Prostate gland (tissue), 2 donors: Measurements from ENCODE around the gene CCDC148. TPM values are rescaled to one million over a fixed set of nuclear protein-coding genes. Genes with fewer than 3 reads are reported as not detected.

Experiments
- DNase-seq: peaks from one replicate; pipeline ENCODE4 v3.0.0-alpha.2; 2019; ENCODE audit warnings: low spot score
- H3K27ac ChIP-seq, 2 donors: fragments of 200-600 bp; sonication (generic); 2 replicates each; pipeline ENCODE4 v1.5.1; 2017 to 2019
- H3K27me3 ChIP-seq: fragments of 200-600 bp; sonication (generic); replicated peaks from 2 replicates; pipeline ENCODE4 v1.5.1; 2019; ENCODE audit not compliant: insufficient read depth
- H3K36me3 ChIP-seq, 2 donors: fragments of 200-600 bp; sonication (generic); 1 replicate in 1 of 2; 2 replicates in 1 of 2; pipeline versions ENCODE4 v1.5.1 to v1.8.1; 2017 to 2019
- H3K4me1 ChIP-seq: fragments of 200-600 bp; sonication (generic); replicated peaks from 2 replicates; pipeline ENCODE4 v1.5.1; 2019
- H3K4me3 ChIP-seq, 2 donors: fragments of 200-600 bp; sonication (generic); 2 replicates each; pipeline ENCODE4 v1.5.1; 2017 to 2019
- H3K9me3 ChIP-seq: fragments of 200-600 bp; sonication (generic); 2 replicates; pipeline ENCODE4 v1.5.1; 2017
- CTCF ChIP-seq, 4 experiments: fragments of 200-600 bp in 2 of 4; fragments of 450-650 bp in 2 of 4; sonication (generic) in 2 of 4; IDR thresholded peaks; 1 replicate in 3 of 4; 2 replicates in 1 of 4; pipeline ENCODE4 v1.5.1; 2016 to 2019; ENCODE audit warnings: antibody characterized with exemption in 4 of 4, mild to moderate bottlenecking in 2 of 4, moderate library complexity in 2 of 4
- POLR2A ChIP-seq: fragments of 450-650 bp; IDR thresholded peaks from one replicate; pipeline ENCODE4 v1.6.1; 2016; ENCODE audit warnings: antibody characterized with exemption, mild to moderate bottlenecking
- POLR2AphosphoS5 ChIP-seq: sonication (generic); formaldehyde crosslinking; IDR thresholded peaks from one replicate; pipeline ENCODE4 v1.6.1; 2017; ENCODE audit warnings: antibody characterized with exemption
- WGBS: methylation state at CpG from one replicate; pipeline ENCODE4 v1.1.5; 2018; 5-methylcytosine and 5-hydroxymethylcytosine counted together
- intact Hi-C: fragments of 100-400 bp; cut with DNase I; formaldehyde crosslinking; loops from one replicate; pipeline ENCODE4 v1.14.2; 2022
- total RNA-seq, 2 donors: library from RNA; depleted of rRNA; stranded (reverse); fragments of >200 nt; gene quantifications; one replicate each; pipeline ENCODE4 v1.1.0, GENCODE V29; 2016

Gene CCDC148
- total RNA-seq, 2 donors from 2014 or later, result 1.5 to 1.6 TPM

GRCh38 chr2:158410132-158410531 lies 46.4 kb downstream of the CCDC148 start:
- no peak overlapping the region for H3K27ac ChIP-seq
- intact Hi-C loops, result no loop called here
- TF ChIP-seq POLR2A (no peak), POLR2AphosphoS5 (no peak), CTCF (IDR thresholded peaks at IDR 0.05) (no peak)
- no peaks in the 10 kb centered on the region for H3K27me3 ChIP-seq
- no peaks in the 10 kb centered on the region for H3K9me3 ChIP-seq
- no peaks in the 10 kb centered on the region for H3K36me3 ChIP-seq
- no peaks in the 10 kb centered on the region for H3K4me1 ChIP-seq
- no peak for DNase-seq
- no peak overlapping the region for H3K4me3 ChIP-seq
- 100% methylated on average over 1 of the region's 1 CpG for WGBS

GRCh38 chr2:158407031-158407430 lies 49.5 kb downstream of the CCDC148 start:
- H3K27ac ChIP-seq, result no peak overlapping the region
- intact Hi-C loops, result no loop called here
- 80% methylated on average over 3 of the region's 3 CpGs for WGBS
- H3K4me3 ChIP-seq, result no peak overlapping the region
- H3K4me1 ChIP-seq, result no peaks in the 10 kb centered on the region
- TF ChIP-seq POLR2AphosphoS5 (no peak), CTCF (IDR thresholded peaks at IDR 0.05) (no peak), POLR2A (no peak)
- no peak for DNase-seq
- no peaks in the 10 kb centered on the region for H3K9me3 ChIP-seq
- no peaks in the 10 kb centered on the region for H3K36me3 ChIP-seq
- H3K27me3 ChIP-seq, result no peaks in the 10 kb centered on the region

GRCh38 chr2:158405341-158405740 lies 51.2 kb downstream of the CCDC148 start:
- Histone ChIP-seq H3K36me3 (no peaks in the 10 kb centered on the region), H3K27ac (no peak overlapping the region), H3K27me3 (no peaks in the 10 kb centered on the region), H3K4me1 (no peaks in the 10 kb centered on the region), H3K9me3 (no peaks in the 10 kb centered on the region), H3K4me3 (no peak overlapping the region)
- intact Hi-C loops, result no loop called here
- no peak for TF ChIP-seq CTCF (IDR thresholded peaks at IDR 0.05)
- TF ChIP-seq POLR2A, result no peak
- TF ChIP-seq POLR2AphosphoS5, result no peak
- no peak for DNase-seq
- WGBS, result 92% methylated on average over 3 of the region's 3 CpGs

- H3K9me3 ChIP-seq, result no peaks in the 10 kb centered on the region
- peak overlapping the region in 1 of 2 donors; percentile 5 for H3K27ac ChIP-seq
- no peaks in the 10 kb centered on the region for H3K36me3 ChIP-seq
- 6% methylated on average over 1 of the region's 1 CpG for WGBS
- intact Hi-C loops, result no loop called here
- H3K4me1 ChIP-seq, result no peaks in the 10 kb centered on the region
- no peak overlapping the region for H3K4me3 ChIP-seq
- TF ChIP-seq CTCF (IDR thresholded peaks at IDR 0.05), result no peak
- peak; percentile 40 for TF ChIP-seq POLR2AphosphoS5
- no peak for TF ChIP-seq POLR2A
- no peak for DNase-seq
- no peaks in the 10 kb centered on the region for H3K27me3 ChIP-seq
These were observed 53.3 kb downstream of the CCDC148 start for GRCh38 chr2:158403237-158403636.

GRCh38 chr2:158402665-158403064 lies 53.9 kb downstream of the CCDC148 start:
- intact Hi-C loops, result no loop called here

More at GRCh38 chr2:158402665-158403064, 53.9 kb downstream of the CCDC148 start:
- WGBS, result 13% methylated on average over 2 of the region's 2 CpGs
- Histone ChIP-seq H3K36me3 (no peaks in the 10 kb centered on the region), H3K27me3 (no peaks in the 10 kb centered on the region), H3K9me3 (no peaks in the 10 kb centered on the region), H3K4me3 (no peak overlapping the region), H3K27ac (peak overlapping the region in 1 of 2 donors; percentile 5), H3K4me1 (no peaks in the 10 kb centered on the region)
- DNase-seq, result no peak
- no peak for TF ChIP-seq POLR2AphosphoS5
- no peak for TF ChIP-seq POLR2A
- no peak for TF ChIP-seq CTCF (IDR thresholded peaks at IDR 0.05)
